ENCODE measurements around the gene SAP25.

DNA sequence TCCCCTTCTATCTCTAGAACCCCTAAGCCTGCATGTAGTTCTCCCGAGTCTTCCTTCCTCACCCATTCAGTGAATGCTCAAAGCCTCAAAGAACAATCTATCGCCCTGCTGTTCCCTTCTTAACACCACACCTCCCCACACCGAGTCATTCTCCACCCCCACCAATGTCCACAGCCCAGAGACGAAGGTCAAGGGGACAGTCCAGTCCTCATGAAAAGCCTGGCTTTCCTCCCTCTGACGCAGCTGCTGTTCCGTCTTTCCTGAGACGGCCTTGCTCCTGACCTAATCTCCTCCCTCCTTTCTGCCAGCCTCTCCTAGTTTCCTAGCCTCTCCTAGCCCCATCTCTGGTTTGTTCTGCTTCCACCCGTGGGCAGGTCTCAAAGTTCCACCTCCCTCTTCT is 47.9 kb upstream of the SAP25 start:
- TF ChIP-seq, protein P1, sequence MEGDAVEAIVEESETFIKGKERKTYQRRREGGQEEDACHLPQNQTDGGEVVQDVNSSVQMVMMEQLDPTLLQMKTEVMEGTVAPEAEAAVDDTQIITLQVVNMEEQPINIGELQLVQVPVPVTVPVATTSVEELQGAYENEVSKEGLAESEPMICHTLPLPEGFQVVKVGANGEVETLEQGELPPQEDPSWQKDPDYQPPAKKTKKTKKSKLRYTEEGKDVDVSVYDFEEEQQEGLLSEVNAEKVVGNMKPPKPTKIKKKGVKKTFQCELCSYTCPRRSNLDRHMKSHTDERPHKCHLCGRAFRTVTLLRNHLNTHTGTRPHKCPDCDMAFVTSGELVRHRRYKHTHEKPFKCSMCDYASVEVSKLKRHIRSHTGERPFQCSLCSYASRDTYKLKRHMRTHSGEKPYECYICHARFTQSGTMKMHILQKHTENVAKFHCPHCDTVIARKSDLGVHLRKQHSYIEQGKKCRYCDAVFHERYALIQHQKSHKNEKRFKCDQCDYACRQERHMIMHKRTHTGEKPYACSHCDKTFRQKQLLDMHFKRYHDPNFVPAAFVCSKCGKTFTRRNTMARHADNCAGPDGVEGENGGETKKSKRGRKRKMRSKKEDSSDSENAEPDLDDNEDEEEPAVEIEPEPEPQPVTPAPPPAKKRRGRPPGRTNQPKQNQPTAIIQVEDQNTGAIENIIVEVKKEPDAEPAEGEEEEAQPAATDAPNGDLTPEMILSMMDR (IDR thresholded peaks at IDR 0.05) = no peak
- TF ChIP-seq EP300 (IDR thresholded peaks at IDR 0.05) = no peak
- TF ChIP-seq POLR2A (IDR thresholded peaks at IDR 0.05) = no peak
